Measurements from ENCODE around the gene MRPS10.

The MRPS10 gene

GRCh38 chr6:42260396-42260888 is 42.8 kb upstream of the MRPS10 start:
- DNase-seq (ENCODE audit: insufficient read length, low spot score) (peak; percentile 32), FAIRE-seq (no peak)
- TF ChIP-seq, protein P1, sequence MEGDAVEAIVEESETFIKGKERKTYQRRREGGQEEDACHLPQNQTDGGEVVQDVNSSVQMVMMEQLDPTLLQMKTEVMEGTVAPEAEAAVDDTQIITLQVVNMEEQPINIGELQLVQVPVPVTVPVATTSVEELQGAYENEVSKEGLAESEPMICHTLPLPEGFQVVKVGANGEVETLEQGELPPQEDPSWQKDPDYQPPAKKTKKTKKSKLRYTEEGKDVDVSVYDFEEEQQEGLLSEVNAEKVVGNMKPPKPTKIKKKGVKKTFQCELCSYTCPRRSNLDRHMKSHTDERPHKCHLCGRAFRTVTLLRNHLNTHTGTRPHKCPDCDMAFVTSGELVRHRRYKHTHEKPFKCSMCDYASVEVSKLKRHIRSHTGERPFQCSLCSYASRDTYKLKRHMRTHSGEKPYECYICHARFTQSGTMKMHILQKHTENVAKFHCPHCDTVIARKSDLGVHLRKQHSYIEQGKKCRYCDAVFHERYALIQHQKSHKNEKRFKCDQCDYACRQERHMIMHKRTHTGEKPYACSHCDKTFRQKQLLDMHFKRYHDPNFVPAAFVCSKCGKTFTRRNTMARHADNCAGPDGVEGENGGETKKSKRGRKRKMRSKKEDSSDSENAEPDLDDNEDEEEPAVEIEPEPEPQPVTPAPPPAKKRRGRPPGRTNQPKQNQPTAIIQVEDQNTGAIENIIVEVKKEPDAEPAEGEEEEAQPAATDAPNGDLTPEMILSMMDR (IDR thresholded peaks at IDR 0.05; ENCODE audit: insufficient read depth, missing control alignments) = no peak

- TF ChIP-seq, protein P1 (IDR thresholded peaks at IDR 0.05; ENCODE audit: insufficient read depth, missing control alignments) = no peak
- FAIRE-seq (no peak), DNase-seq (ENCODE audit: insufficient read length, low spot score) (no peak)
Observed at GRCh38 chr6:42259841-42260395, 42.3 kb upstream of the MRPS10 start.

DNA sequence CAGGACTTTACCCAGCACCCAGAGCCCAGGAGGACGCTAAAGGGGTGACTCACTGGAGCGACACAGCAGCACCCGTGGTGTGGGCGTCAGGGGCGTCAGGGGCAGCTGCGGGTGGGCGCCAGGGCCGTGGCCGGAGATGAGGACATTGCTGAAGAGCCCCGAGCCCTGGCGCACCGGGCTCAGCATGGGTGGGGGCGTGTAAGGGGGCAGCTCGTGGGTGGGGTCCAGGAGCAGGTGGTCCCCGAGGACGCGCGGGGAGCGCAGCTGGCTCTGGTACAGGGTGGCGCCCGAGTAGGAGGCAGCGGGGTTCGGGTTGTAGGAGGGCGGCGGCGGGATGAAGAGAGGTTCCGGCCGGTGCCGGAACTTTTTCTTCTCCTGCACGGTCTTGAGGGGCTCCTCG is 41.6 kb upstream of the MRPS10 start:
- TF ChIP-seq, protein P1 (IDR thresholded peaks at IDR 0.05; ENCODE audit: insufficient read depth, missing control alignments) = no peak
- no peak for DNase-seq (ENCODE audit: insufficient read length, low spot score)
- no peak for FAIRE-seq

- DNase-seq (ENCODE audit: insufficient read length, low spot score) (no peak), FAIRE-seq (no peak)
- TF ChIP-seq, protein P1 (IDR thresholded peaks at IDR 0.05; ENCODE audit: insufficient read depth, missing control alignments) = no peak
Observed at GRCh38 chr6:42257614-42258013, 40.0 kb upstream of the MRPS10 start.

GRCh38 chr6:42257063-42257462 is 39.4 kb upstream of the MRPS10 start:
- TF ChIP-seq, protein P1 (IDR thresholded peaks at IDR 0.05; ENCODE audit: insufficient read depth, missing control alignments) = no peak
- DNase-seq (ENCODE audit: insufficient read length, low spot score) (no peak), FAIRE-seq (no peak)

GRCh38 chr6:42255050-42255449 is 37.4 kb upstream of the MRPS10 start:
- DNase-seq (ENCODE audit: insufficient read length, low spot score) = no peak
- TF ChIP-seq, protein P1 (IDR thresholded peaks at IDR 0.05; ENCODE audit: insufficient read depth, missing control alignments) = no peak
- FAIRE-seq = no peak

DNA sequence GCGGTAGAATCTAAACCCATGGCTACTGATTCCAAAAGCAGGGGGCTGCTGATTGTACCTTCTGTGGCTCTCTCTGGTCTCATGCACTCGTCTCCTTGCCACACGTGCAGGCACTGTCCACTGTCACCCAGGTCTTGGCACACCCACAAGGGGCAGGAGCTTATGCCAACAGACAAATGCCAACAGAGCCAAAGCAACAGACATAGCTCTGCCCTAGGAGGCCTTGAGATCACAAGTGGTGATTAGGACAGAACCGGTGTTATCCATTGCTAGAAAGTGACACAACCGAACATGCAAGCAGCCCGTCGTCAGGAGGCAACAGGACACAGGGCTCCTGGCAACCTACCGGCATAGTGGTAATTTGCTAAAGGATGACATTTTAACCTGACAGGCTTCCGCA is 36.8 kb upstream of the MRPS10 start:
- no peak for FAIRE-seq
- DNase-seq (ENCODE audit: insufficient read length, low spot score) = no peak
- TF ChIP-seq, protein P1 (IDR thresholded peaks at IDR 0.05; ENCODE audit: insufficient read depth, missing control alignments) = no peak

Measured in D721Med (cell line).